NCI-H2227 treated with DMSO at 0.1 percent for 48 hours (cell line): ENCODE results near the gene MS4A4A.

ENCODE experiments used
- DNase-seq: peaks from one replicate; lab custom pipeline; 2025; lab: John Stamatoyannopoulos, UW

The MS4A4A gene

DNA sequence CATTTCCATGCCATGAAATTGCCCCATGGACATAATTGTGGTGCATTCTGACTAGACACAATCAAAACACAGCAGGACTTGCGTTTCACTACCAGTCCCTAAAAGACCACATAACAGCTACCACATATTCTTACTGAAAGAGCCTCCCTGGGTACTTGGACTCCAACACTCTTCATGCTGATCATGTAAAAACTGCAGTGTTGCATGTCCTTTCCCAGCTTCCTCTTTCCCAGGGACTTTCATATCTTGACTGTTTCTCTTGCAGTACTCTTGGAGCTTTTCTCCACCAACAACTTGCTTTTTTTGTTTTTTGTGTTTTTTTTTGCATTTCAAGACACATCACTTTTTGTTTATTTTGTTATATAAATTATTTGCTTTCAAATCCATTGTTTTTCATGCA is 69.5 kb downstream of the MS4A4A start:
- no peak for DNase-seq

DNA sequence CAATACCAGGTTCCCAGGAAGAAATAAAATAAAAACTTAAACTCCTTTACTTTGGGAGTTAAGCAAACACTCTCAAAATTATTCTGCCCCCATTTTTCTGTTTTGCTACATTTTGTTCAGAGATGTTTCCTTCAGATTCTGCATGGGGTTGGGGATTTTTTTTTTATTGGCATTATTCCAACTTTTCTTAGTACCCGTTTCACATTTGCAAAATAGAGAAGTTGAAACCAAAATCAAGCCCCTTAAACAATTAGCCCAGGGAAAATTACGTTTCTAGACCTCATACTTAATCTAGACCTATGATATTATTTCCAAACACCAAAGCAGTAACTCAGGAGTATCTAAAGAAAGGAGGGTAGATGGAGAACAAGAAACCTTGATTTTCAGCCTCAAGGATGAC is 77.3 kb downstream of the MS4A4A start:
- no peak for DNase-seq
